Lung microvascular endothelial cell (primary cell): ENCODE results near the gene FUT4. TPM values are rescaled to one million over a fixed set of nuclear protein-coding genes. Genes with fewer than 3 reads are reported as not detected.
"Not testable (repeated sequence)": the region's sequence is repeated elsewhere in the genome, so short reads cannot be mapped to it uniquely, and the experiment has no call there.

Source experiments
- DNase-seq, 2 donors: peaks; one replicate each; pipeline versions ENCODE4 v3.0.0 to v3.0.0-alpha.2; 2010; ENCODE audit warnings: low read depth in 2 of 2
- total RNA-seq: library from RNA; depleted of rRNA; stranded (reverse); fragments of >200 nt; gene quantifications from 2 replicates; pipeline ENCODE4 v1.2.1, GENCODE V29; 2014

Gene FUT4
- total RNA-seq, 1 donor from 2014 or later, result 6.3 TPM

DNA sequence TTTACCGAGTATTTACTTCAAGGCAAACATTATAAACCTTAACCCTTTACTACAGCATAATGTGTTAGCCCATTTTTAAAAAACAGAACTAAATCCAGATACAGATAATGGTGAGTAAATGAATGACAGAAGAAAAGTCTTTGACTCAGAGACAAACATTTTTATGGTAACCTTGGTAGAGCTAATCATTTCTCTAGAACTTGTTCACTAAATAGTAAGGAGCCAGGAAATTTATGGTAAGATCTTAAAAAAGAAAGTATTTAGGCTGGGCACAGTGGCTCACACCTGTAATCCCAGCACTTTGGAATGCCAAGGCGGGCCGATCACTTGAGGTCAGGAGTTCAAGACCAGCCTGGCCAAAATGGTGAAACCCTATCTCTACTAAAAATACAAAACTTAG, 11.5 kb upstream of the FUT4 start:
- DNase-seq, result no peak

DNA sequence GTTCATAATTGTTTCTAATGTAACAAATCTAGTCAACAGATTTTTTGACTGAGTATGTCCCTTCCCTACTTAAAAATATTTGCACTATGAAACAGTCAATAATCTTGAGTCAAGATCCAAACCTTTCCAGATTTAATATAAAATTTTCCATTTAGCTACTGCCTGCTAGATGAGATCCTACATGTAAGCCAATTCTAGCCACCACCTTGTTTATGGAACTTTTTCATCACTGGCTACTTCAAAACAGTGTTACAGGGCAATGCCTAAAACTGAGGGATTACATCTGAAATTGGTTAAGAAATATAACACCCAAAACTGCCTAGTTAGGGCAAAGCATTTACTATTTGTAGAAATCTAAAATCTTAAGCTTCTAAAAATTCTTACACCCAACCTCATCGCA, 10.5 kb upstream of the FUT4 start:
- DNase-seq, result no peak

DNA sequence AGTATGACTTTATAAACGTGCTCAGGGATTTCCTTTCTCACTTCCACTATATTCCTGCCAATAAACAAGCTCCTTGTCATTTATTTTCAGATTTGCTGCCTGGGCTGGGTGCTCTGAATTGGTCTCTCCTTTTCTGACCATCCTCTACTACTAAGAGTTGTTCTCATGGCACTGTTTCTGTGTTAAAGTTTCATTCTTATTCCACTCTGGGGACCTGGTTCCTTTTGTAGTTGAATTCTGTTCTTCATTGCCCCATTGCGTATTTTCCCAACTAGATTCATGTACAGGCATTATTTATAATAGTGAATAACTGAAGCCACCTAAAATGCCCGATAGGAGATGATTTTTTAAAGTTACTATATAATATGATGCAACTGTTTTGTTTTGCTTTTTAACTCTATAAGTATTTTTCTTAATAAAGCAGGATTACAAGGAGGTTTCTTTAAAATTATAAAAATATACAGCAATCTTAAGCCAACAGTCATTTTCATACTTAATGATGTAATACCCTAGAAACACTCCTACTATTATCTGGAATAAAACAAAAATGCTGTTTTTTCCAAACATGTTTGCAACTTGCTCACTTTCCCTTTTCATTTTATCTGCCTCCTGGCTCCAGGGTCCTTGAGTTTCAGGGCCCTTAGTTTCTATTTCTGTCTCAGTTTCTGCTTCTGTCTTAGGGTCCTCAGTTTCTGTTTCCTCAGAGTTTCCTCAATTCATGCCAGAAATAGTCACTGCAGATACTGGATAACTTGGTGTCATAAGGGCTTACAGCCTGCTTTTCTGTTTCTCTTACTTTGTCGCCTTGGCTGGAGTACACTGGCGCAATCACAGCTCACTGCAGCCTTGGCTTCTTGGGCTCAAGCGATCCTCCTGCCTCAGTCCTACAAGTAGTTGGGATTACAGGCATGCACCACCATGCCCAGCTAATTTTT, 9.8 kb upstream of the FUT4 start:
- DNase-seq, result no peak

DNA sequence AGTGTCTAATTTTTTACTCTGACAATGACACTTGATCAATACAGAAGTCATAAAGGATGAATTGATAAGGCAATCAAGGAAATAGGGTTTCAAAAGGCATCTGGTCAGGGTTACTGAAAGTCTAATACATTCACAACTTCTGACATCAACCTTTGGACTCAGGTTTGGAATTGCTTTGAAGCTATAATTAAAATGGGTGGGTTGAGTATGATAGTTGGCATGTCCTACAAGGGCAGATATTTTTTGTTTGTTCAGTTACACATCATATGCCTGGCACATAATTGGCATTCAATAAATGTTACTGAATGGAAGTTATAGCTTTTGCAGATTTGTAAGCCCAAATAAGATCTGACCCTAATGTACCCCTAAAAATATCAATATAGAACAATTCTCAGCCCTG, 7.3 kb upstream of the FUT4 start:
- no peak for DNase-seq

DNA sequence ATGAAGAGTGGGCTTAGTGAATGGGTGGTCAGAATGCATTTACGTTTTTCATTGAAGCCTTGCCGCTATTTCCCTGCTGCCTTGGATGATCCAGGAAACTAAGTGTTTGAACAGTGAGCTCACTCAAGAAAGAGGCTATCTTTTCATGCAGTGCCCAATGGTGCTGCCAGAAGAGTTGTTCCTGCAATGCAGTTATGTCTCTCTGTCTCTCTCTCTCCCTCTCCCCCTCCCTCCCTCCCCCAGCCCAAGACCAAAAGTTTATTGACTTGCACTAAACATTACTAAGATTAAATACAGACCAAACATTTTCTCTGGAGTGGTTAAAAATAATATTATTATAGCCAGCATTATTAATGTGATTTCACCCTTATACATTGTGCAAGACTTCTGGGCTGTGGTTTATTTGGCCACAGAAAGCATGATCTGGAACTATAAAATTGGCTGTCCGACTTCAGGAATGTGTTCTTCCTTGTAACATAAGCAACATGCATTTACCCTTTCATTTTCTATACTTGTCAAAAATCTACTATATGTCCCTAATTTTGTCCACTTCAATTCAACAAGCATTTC, 6.6 kb upstream of the FUT4 start:
- DNase-seq, result no peak

DNA sequence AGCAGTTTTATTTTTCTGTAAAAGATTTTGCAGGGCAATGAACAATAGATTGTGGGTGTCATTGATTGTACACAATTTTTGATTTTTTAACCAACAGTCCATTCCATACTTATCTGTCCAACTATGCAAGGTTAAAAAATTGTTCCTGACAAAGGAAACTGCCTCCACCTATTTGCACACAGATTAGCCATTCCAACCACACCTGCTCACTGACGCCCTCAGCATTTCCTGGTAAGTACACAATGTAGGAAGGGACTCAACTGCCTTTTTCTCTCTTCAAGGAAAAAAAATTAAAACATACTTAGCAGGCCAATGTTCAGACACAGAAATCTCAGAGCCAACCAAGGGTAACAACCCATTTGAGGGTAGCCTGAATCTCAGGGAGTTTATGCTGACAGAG, 4.3 kb upstream of the FUT4 start:
- DNase-seq, result no peak

DNA sequence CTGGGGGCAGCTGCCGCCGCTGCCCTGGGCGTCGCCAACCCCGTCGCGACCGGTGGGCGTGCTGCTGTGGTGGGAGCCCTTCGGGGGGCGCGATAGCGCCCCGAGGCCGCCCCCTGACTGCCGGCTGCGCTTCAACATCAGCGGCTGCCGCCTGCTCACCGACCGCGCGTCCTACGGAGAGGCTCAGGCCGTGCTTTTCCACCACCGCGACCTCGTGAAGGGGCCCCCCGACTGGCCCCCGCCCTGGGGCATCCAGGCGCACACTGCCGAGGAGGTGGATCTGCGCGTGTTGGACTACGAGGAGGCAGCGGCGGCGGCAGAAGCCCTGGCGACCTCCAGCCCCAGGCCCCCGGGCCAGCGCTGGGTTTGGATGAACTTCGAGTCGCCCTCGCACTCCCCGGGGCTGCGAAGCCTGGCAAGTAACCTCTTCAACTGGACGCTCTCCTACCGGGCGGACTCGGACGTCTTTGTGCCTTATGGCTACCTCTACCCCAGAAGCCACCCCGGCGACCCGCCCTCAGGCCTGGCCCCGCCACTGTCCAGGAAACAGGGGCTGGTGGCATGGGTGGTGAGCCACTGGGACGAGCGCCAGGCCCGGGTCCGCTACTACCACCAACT, 1.0 kb downstream of the FUT4 start:
- peak in 1 of 2 donors; percentile 3 for DNase-seq

DNA sequence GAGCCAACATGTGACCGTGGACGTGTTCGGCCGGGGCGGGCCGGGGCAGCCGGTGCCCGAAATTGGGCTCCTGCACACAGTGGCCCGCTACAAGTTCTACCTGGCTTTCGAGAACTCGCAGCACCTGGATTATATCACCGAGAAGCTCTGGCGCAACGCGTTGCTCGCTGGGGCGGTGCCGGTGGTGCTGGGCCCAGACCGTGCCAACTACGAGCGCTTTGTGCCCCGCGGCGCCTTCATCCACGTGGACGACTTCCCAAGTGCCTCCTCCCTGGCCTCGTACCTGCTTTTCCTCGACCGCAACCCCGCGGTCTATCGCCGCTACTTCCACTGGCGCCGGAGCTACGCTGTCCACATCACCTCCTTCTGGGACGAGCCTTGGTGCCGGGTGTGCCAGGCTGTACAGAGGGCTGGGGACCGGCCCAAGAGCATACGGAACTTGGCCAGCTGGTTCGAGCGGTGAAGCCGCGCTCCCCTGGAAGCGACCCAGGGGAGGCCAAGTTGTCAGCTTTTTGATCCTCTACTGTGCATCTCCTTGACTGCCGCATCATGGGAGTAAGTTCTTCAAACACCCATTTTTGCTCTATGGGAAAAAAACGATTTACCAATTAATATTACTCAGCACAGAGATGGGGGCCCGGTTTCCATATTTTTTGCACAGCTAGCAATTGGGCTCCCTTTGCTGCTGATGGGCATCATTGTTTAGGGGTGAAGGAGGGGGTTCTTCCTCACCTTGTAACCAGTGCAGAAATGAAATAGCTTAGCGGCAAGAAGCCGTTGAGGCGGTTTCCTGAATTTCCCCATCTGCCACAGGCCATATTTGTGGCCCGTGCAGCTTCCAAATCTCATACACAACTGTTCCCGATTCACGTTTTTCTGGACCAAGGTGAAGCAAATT, 1.8 kb downstream of the FUT4 start:
- no peak for DNase-seq

DNA sequence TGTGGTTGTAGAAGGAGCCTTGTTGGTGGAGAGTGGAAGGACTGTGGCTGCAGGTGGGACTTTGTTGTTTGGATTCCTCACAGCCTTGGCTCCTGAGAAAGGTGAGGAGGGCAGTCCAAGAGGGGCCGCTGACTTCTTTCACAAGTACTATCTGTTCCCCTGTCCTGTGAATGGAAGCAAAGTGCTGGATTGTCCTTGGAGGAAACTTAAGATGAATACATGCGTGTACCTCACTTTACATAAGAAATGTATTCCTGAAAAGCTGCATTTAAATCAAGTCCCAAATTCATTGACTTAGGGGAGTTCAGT, 2.4 kb downstream of the FUT4 start:
- no peak for DNase-seq

DNA sequence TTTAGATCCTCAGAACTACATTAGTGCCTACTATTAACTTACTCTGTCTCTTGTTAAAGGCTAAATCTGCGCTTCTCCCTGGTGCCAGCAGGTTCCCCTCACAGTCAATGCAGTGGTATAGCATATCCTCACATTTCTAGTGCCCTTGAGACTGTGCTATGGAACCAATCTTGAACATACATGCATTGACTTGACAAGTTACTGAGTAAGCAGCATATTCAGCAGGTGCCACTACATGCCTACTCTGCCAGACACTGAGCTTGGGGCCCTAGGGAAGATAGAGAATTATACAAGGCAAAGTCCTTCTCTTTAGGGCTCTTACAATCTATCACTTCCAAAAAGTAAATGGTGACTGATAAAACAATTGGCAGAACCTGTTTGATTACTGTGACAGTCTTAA, 3.2 kb downstream of the FUT4 start:
- no peak for DNase-seq

DNA sequence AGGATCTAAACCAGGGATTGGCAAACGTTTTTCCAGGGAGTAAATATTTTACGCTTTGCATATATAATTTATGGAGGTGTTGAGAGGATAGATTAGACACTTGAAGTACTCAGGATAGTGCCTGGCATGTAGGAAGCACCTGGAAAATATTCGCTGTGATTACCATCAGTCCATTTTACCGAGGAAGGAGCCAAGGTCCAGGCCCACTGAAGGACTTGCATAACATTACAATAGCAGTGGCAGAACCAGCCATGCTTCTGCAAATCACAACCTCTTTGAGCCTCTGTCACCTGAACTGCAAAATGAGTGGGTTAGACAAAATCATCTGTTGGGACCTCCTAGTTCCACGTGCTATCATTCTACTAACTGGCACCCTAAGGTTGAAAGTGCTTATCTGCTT, 5.4 kb downstream of the FUT4 start:
- DNase-seq, result no peak

DNA sequence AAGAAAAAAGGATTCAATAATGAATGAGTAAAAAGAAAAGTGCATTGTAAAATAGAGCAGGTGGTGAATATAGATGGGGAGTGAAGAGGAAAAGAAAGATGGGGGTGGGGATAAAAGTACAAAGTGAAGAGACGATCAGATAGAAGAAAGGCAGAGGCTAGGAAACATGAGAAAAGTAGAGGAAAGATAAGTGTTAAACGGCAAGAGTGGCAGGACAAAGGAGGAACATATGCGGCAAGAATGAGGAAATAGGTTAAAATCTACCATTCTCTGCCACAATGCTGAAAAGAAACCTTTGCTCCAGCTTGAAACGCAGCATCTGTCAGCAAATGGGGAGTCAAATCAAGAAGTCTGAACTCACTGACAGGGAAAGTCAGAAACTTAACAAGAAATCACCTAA, 6.8 kb downstream of the FUT4 start:
- no peak for DNase-seq

DNA sequence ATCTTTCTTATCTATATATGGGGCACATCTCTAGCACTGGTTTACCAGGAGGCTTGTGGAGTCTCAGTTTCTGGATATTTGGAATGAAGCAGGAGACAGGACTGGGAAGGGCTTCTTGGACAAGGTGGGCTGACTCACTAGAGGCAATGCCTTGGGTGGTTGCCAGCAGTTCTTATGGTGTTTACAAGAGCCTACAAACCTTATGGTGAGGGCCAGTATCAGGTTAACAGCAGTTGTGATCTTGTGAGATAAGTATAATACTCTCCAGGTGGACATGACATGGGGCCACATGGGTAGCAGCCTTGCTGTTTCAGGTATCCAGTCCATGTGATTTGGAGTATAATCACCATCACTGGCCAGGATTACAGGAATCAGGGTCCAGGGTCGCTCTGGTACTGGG, 10.2 kb downstream of the FUT4 start:
- DNase-seq, result peak in 1 of 2 donors; percentile 42

DNA sequence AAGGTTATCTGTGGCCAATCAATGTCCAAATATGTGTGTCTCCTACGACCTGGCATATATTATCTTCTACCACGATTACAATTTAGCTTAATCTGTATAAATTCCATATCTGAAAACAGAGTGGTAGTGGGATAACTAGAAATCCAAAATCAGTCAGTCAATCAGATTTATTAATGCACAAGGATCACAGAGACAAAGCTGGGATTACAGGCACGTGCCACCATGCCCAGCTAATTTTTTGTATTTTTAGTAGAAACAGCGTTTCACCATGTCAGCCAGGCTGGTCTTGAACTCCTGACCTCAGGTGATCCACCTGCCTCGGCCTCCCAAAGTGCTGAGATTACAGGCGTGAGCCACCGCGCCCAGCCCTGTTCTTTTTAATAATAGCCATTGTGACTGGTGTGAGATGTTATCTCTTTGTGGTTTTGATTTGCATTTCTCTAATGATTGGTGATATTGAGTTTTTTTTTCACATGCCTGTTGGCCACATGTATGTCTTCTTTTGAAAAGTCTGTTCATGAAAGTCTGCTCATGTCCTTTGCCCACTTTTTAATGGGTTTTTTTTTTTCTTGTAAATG, 12.1 kb downstream of the FUT4 start:
- not testable (repeated sequence) for DNase-seq

DNA sequence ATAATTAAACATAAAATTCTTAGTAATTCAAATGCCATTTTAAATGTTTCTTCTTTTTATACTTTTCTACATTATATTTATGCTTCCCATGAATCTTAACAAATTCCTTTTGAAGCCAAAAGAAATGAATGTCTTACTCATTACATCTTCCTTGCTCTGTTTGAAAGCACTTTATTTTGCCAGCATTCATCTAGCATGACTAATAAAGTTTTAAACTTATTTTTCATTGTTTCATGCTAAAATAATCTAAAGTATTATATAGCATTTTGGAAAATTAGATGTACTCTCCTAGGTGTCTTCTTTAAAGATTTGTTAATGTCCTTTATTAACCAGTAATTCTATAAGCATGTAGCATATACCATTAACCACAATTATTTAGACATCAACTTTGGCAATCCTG, 13.7 kb downstream of the FUT4 start:
- DNase-seq, result no peak

DNA sequence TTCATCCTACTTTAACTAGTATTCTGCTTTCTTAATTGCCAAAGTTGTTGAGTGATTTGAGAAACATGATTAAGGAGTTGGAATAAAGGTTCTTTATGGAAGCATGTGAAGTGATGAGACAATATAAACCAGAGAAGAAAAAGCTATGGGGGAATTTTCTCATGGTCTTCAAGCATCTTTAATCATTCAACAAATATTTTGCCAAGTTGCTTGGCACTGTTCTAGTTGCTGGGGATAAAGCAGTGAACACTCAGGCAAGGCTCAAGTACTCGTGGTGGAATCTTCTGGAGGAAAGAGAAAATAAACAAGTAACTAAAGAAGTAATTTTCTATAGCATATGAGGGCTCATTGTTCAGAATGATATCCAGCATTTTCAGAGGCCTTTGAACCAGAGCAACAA, 14.3 kb downstream of the FUT4 start:
- DNase-seq, result no peak

DNA sequence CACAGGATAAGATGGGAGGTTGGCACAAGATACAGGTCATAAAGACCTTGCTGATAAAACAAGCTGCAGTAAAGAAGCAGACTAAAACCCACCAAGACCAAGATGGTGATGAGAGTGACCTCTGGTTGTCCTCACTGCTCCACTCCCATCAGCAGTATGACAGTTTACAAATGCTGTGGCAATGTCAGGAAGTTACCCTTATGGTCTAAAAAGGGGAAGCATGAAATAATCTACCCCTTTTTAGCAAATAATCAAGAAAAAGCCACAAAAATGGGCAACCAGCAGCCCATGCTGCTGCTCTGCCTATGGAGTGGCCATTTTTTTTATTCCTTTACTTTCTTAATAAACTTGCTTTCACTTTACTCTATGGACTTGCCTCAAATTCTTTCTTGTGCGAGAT, 14.7 kb downstream of the FUT4 start:
- DNase-seq, result no peak

DNA sequence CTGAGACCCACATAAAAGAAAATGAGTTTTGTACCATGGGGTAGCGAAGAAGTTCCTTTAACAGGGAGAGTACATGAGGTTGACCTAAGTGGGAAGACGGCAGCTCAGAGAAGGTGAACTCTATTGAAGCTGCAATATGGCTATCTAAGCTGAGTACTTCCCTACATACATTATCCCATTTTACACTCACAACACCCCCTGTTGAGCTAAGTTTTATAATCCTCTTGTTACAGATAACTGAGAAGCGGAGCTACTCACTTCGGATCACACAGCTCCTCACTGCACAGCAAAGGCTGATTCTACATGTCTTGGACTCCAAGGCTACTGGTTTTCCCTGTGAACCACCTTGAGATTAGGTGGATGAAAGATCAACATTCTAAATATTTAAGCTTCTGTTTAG, 15.2 kb downstream of the FUT4 start:
- DNase-seq, result no peak

DNA sequence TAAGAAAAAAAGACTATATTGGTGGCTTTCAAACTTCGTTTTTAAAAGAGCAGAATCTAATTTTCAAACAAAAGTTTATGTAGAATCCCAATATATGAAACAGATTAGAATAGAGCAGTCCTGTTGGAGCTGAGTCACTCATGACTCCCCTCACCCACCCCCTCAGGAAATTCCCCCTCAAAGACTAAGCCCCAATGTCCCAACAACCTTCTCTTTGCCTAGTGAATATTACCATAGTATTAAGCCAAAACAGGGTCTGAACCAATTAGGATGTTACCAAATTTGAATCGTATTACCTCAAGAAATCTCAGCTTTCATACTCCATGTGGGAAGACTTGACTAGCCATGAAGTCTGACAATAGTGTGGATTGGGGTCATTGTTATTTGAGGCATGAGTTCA, 15.6 kb downstream of the FUT4 start:
- DNase-seq, result no peak

DNA sequence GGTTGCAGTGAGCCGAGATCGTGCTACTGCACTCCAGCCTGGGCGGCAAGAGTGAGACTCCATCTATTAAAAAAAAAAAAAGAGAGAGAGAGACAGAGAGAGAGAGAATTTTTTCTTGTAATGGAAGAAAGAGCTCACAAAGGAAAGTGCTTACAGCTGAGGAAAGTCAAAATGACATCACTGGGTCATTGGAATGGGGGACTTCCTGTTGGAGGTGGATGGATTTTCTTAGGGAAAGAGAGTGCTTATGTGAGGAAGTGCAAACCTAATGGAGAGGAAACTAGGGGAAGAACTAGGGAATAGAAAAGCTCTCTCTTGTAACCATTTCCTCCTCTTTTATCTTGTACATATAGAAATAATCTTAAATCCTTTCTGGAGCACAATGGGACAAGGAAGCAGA, 17.1 kb downstream of the FUT4 start:
- DNase-seq, result no peak

DNA sequence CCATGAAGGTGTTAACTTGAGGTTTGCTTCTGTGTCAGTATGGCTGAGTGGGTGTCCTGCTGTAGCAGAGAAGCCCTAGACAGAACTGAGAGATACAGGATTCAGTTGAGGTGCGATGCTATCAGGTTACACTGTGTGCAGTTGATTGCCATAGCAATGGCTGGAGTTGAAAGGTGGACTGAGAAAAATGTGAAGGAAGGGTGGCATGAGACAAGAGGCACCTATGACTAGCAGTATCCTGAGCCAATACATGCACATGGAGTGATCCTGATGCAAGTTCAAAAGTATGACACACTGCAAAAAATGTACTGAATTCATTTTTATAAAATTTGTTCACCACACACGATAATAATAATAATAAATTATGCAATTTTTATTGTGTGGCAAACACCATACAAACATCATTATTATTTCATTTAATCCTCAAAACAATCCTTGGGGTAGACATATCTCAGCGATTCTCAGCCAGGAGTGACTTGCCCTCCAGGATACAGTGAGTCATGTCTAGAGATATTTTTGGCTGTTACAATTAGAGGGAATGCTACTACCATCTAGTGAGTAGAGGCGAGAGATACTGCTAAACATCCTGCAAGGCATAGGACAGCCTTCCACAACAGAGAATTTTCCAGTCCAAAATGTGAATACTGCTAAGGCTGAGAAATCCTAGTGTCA, 19.6 kb downstream of the FUT4 start:
- peak; percentile 12 to 73 for DNase-seq
